Hematopoietic multipotent progenitor cell (in vitro differentiated cells): ENCODE data around the gene TP63. TPM values are rescaled to one million over a fixed set of nuclear protein-coding genes. Genes with fewer than 3 reads are reported as not detected.
A peak's percentile ranks its signal among the peaks of the same experiment; 100 is the strongest.

Experiments
- DNase-seq, 3 donors: peaks; one replicate each; pipeline ENCODE4 v3.0.0-alpha.2; 2011 to 2015; ENCODE audit warnings: low read depth in 2 of 3, low spot score in 2 of 3
- total RNA-seq: library from RNA; depleted of rRNA; stranded (reverse); fragments of >200 nt; gene quantifications from one replicate; pipeline ENCODE4 v1.2.3, GENCODE V29; 2012

TP63 gene
- total RNA-seq, 1 donor: 0.27 TPM

DNA sequence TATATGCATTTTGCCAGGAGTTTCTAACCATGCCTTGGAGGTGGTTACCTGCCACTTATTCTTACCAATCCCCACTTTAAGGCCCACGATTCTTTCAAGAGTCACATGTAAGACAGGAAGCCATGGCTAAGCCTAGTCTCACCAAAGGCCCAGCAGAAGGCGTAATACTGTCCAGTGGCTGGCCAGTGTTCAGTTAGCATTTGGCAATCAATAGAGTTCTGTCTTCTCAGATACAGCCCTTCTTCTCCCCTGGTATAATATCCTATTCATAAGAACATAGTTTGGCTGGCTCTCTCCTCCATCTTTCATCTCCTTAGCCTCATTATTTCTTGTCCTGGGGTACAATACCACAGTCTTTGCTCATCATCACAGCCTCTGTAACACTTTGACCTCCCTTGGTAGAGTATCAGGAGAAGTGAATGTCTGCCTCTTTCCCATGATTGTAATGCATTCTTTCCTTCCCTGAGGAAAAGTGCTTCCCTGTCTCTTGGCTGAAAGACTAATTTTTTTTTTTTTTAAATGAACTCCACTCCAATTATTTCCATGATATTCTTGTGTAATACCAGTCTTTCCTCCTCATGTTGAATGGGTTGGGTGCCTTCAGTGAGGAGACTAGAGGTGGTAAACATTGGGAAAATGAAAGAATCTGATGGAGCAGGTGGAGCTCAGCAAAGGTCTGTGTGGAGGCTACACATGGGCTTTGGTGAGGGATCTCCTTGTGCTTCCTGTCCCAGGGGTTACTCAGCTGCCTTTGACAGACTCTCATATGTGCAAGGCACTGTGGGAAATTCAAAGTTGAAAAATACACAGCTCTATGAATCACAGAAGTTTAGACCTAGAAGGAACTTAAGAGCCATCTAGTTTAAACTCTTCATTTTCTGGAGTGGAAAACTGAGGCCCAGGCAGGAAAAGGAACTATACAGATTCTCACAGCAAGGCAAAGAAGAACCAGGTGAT, 271.3 kb downstream of the TP63 start:
- DNase-seq: no peak

DNA sequence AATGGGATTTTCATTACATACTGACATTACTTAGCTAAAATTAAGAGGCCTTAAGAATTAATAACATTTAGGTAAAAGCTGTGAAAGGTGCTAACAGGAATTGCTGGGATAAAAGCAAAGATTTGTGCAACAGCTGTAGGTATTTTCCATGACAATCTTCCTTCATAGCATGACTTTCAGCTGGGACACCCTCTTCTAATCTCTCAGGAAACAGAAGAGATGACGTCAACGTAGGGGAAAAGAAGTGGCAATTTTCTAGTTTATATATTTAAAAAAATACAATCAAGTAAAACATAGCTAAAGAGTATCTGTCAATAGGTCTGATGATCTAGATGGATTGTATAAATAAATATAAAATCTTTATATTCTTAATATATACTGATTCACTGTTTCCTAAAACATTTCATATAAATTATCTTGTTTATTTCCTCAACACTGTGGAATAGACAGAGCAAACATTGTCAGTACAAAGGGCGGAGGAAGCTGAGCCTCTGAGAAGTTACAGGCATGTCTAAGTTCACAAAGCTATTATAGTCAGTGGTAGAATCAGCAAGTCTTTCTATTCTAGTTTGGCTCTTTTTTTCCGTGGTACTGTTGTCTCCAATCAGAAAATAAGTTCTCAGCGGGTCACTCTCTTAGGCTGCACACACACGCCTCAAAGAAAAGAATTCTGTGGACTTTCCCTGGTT, 272.5 kb downstream of the TP63 start:
- DNase-seq: peak in 1 of 3 donors; percentile 2

DNA sequence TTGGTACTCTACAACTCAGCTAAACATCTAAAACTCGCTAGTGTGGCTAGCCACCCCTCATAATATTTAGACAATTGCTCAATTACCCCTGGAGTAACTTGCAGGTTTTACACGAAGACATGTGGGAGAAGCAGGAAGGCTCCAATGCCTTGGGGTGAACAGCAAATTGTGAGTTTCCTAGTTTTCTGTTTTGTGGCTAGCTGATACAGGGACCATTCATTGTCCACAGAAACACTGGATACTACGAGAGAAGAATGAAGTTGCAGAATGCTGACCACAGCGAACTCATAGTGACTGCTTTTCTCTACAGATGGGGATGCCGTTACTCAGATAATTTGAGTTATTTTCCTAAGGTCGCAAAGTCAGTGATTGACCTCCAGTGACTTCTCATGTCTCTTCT, 276.6 kb downstream of the TP63 start:
- no peak for DNase-seq

DNA sequence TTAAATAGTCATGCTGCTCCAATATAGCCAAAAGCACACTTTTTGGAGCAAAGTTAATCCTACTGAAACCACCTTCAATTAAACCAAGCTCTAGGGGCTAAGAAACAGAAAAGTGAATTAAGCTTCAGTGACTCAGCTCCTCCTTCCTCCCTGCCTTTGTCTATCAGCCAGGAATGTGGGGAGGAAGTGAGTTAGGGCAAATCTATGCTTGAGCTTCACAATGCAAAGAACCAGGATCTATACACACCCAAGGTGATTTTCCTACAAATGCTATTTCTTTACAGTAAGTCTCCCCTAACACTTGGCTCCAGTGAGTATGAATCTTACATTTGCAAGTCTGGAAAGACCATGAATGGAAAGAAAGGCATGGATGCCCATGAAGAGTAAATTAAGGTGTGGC, 277.5 kb downstream of the TP63 start:
- no peak for DNase-seq

DNA sequence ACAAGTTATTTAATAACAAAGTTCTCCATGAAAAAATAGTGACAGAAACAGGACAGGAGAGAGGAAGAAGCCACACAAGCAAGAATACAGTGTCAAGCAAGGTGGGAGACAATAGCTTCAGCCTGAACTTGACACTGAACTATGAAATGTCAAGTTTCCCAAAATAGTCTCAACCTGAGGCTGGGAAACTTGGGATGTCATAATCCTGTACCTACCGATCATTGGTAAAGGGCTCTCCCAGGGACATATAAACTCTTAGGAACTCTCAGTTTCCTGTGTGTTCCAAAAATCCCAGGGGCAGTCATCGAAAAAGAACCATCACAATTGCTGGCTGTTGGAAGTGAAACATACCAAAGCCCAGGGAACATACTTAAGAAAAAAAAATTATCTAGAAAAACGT, 277.9 kb downstream of the TP63 start:
- DNase-seq: no peak

DNA sequence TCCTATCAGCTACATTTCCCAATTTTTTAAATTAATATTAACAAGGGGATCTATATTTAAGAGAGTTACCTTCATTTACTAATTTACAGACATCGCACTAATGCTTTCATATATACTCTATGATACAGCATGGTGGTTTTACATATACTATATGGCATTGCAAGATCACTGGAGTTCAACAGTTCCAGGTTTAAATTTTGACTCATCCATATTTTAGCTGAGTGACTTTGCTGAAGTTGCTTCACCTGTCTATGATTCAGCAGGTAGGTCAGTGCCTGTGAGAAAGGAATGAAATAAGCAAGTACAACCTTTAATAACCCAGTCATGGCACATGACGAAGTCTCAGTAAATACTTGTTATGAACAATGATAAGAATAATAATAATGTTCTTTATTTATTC, 278.4 kb downstream of the TP63 start:
- no peak for DNase-seq

DNA sequence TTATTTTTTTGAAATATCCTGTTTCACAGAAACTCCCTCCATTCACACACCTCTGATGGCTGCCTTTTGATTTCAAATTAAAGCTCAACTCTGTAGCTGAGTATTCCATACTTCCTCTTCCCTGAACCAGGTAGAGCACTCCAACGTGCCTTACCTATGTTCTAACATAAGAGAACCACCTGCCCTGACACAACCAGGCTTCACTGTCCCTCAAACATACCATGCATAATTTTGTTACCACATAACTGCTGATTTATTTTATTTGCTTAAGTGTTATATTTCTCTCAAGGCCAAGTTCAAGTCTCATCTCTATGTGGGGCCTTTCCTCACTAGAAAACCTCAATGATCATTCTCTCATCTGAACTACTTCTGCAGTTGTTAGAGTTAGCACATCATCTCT, 279.8 kb downstream of the TP63 start:
- DNase-seq: no peak

DNA sequence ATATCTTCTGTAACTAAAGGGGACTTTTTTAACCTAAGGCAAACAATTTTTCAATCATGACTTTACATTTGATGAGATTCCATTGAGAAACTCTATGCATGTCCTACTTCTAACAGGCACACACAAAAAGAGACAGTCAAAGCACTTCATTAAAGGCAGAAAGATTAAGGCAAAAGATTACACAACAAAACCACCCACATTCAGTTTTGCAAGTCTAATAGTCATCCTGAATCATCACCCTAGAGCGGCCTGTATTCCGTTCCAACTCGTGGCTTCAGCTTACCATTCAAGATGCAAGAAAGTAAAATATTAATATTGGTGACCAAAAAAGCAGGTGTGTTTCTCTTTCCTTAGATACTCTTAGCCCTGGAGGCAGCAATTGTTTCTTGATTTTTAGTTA, 283.6 kb downstream of the TP63 start:
- no peak for DNase-seq

DNA sequence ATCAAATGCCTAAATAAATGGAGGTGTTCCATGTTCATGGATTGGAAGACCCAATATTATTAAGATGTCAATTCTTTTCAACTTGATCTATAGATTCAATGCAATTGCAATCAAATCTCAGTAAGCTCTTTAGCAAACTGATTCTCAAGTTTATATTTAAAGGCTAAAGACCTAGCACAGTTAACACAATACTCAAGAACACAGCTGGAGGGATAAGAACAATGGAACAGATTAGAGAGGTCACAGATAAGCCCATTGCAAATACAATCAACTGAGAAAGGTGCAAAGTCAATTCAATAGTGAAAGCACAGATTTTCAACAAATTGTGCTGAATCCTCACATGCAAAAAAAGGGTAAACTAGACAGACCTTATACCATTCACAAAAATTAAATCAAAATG, 290.6 kb downstream of the TP63 start:
- no peak for DNase-seq

DNA sequence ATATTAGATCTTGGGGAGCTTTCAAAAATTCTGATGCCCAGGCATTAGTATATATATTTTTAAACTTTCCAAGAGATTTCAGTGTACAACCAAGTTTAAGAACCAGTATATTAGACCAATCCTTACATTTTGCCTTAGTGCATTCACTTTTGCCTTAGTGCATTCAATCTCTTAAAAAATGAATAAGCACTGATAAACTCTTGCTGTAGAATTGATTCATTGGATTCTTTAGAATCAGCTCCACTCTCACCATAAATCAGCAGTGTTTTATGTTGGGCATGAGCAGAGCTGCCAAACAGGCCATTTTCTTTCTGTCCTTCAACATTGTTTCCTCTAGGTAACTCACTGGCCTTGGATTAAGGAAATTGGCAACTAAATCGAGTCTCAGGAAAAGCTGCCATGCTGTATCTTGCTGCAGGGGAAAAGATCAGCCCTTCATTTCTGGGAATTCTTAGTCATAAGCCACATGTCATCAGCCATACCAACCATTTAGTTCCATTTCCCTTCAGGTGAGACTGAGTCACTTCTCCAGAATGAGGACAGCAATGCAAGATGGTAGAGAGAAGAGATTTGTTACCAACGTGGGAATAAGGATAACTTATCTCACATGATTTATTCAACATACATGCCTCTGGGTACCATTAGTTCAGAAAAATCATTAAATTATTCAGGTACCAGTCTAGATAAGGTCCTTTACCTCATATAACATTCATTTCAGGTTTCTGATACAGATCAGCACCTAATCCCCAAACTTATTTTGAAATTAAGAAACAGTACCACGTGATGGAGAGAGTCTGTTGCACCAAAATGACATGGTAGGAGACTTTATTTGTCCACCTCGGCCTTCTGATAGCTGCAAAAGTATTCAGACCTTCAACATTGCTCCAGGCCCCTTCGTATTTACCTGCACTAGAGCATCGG, 297.0 kb downstream of the TP63 start:
- DNase-seq: no peak

DNA sequence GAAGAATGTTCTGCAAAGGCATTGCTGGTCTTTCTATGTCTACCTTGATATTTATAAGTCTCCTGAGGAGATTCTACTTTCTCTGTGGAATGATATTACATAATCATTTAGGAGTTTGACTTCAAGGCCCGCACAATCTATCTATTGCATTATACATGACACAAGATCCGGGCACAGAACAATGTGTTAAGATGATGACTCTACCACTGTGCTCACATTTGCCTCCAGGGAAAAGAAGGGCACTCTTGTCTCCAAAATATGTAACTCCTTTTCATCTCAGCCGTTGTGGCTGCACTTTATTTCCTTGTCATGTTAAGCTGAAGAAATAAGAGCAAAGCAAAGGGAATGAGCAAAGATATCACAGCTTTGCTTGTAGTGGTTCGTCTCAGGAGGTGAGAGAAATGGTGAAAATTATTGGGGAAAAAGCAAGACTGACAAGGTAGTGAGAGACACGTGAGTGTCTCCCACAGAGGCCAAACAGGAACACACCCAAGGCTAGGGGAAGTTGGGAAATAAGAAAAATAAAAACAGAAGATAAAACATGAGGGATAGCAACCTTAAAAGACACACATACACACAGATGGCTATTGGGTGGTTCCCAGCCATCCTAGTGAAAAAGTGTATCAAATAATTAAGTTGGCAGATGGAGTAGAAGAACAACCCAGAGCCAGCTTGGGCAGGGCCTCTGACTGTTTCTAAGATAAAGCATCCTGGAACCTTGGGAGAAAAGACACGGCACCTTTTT, 305.2 kb downstream of the TP63 start:
- no peak for DNase-seq

DNA sequence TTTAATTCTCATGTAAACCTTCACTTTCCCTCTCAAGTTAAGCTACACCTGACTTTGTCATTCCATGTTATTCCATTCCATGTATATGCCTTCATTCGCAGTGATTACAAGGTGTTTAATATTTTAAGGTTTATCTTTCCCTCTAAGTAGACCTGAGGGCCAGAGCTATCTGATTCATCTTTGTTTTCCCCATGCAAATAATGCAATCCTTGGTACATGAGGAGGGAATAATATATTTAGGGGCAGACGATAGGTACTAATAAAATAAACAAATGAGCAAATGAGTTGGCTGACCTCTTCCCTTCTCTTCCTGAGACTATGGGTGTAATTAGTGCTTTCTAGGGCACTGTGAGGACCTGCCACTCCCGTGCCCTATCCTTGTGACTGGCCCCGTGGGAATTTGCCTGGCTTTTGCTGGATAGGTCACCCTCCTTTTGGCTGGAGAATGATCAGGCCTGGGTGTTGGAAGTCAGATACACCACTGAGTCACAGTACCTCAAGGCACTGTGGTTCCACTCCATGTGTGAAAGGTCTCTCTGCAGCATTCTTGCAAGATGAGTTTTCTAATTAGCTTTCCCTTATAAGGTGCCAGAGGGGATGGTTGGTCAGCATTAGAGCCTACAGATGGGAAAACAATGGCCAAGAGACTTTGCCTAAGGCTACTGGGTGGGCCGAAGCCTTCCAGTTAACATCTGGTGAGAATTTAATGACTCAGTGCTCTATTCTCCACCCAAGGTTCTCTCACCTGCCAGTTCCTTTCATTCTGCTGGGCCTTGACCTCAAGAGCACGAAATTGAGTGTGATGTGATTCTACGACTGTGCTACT, 306.3 kb downstream of the TP63 start:
- DNase-seq: no peak

DNA sequence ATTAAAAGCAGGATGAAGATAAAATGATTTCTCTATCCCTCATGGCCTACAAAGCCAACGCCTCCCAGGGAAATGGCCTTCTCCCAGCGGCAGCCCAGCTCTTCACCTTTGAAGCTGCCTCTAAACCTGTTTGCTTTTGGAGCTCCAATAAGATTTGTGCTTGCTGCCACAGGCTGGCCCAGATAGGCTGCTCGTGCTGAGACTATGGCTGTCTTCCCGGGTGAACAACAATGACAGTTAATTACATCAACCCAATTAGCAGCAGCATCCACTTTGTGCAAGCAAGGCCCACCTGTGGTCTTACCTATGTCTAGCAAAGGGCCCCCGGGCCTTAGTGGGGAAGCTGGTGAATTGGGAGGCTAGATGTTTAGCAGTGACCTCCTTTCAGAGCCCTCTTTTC, 309.9 kb downstream of the TP63 start:
- DNase-seq: no peak

DNA sequence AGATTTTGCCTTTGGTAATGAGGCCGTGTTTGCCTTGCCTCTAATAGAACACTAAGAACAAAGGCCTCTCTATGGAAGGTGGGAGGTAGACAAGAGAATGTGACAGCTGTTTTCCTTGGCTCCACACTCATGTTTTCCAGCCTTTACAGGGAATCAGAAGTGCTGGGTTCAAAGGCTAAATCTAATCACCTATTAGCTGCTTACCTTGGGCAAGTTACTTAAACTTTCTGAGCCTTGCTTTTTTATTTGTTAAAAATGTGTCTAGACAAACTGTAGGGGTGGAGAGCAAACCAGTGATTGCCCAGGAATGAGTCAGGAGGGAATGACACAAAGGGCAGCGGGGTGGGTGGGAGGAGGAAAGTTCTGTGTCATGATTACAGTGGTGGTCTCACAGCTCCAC, 310.5 kb downstream of the TP63 start:
- DNase-seq: no peak

DNA sequence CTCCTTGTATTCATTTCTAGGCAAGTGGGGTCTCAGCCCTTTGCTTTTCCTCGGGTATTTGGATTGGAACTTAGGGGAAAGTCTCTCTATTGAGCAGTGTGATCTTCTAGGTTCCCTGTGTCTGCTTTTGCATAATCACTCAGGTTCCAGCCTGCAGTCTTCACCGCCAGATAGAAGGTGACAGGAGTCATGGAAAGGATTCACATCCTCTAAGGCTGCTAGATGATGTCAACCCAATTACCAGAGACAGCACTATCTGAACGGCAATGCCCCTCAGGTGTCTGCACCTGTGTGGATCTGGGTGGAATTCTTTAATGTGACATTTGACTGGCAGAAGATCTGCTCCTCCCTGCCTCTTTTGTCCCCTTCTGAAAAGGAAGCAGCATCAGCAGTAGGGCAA, 311.8 kb downstream of the TP63 start:
- DNase-seq: no peak

DNA sequence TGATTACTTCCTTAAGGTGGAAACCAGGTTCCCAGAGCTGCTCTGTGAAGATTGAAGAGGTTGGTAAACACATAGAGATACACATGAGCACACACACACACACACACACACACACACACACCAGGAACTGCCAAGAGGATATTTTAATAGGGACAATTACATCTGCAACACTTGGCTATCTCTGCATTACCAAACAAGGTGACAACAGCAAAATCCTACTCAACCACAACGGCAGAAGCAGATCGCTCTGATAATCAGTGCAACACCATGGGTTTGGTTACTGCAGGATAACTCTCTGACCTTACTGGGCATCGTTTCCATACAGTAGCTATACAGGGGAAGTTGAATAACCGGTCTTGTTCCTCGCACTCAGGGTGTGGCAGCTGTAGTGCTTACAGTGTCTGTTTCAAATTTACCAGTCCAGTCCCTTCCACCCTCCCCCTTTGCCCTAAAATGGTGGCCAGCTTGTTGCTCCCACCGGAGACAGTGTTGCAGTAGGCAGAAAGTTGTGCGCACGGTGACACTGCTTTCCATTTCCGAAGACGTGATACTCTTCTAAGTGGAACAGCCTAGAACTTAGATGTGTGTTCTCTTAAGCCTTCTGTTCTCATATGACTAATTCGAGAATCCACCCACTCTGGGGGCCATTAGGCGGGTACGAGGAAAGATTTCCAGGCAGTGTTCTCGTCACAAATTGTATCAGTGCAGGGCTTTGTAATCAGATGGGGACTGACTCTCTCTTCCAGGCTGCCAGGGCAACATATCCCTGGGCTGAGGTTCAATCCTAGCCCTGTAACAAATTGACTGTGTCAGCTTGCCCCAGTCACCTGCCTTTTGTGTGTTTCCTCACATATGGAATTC, 313.3 kb downstream of the TP63 start:
- DNase-seq: no peak

DNA sequence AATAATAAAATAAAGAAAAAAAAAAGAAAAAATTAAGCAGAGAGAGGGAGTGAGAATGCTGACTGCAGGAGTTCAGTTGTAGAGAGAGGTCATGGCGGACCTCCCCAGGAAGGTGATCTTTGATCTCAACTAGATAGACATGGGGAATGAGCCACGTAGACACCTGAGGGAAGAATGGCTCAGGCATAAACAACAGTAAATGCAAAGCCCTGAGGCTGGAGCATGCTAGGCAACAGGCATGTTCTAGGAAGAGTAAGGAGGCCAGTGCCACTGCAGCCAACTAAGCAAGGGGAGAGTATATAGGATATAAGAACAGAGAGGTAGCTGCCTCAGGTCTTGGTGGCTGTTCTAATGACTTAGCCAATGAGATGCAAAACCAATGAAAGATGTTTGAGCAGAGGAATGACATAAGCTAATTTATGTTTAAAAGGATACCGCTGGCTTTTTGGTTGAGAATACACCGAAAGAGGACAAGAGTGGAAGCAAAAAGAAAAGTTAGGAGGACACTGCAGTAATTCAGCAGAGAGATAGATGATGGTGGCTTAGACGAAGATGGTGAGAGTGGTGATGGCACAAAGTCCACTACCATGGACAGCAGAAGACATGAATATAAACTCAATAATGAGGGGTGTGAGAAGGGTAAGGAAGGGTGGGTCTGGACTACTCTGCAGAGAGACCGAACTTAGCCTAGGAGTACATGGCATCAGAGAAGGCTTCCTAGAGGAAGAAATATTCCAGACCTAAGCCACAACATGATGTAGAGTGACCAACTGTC, 314.9 kb downstream of the TP63 start:
- no peak for DNase-seq
